GM23338 (cell line): ENCODE measurements around the gene GLOD5. TPM values are rescaled to one million over a fixed set of nuclear protein-coding genes. Genes with fewer than 3 reads are reported as not detected.

Experiments
- ATAC-seq: fragments of 200-7000 bp; cut with Tn5 transposase; 3 replicates; pipeline ENCODE4 v1.9.1; 2020
- DNase-seq: peaks from one replicate; pipeline ENCODE4 v3.0.0-alpha.2; 2015; ENCODE audit warnings: low spot score
- H2AFZ ChIP-seq: fragments of 200-600 bp; sonication (generic); 2 replicates; pipeline ENCODE4 v1.8.0; 2016; ENCODE audit warnings: antibody characterized with exemption, mild to moderate bottlenecking, moderate library complexity
- H3F3A ChIP-seq: fragments of 200-600 bp; sonication (generic); replicated peaks from 2 replicates; pipeline ENCODE4 v1.8.0; 2017; ENCODE audit warnings: antibody characterized with exemption, mixed run types, low read depth
- H3K27ac ChIP-seq: fragments of 200-600 bp; sonication (generic); 2 replicates; pipeline ENCODE4 v1.6.1; 2016; ENCODE audit warnings: low read depth
- H3K27me3 ChIP-seq: fragments of 200-600 bp; sonication (generic); 2 replicates; pipeline ENCODE4 v1.8.0; 2016; ENCODE audit warnings: mild to moderate bottlenecking, mixed run types, moderate library complexity; ENCODE audit not compliant: insufficient read depth
- H3K36me3 ChIP-seq: fragments of 200-600 bp; sonication (generic); 2 replicates; pipeline ENCODE4 v1.8.0; 2016; ENCODE audit warnings: mild to moderate bottlenecking; ENCODE audit not compliant: insufficient read depth
- H3K4me1 ChIP-seq: fragments of 200-600 bp; sonication (generic); 2 replicates; pipeline ENCODE4 v1.8.0; 2016; ENCODE audit warnings: mild to moderate bottlenecking, moderate library complexity; ENCODE audit not compliant: insufficient read depth
- H3K4me2 ChIP-seq: fragments of 200-600 bp; sonication (generic); 2 replicates; pipeline ENCODE4 v1.7.1; 2017; ENCODE audit warnings: mixed run types
- H3K4me3 ChIP-seq: fragments of 200-600 bp; sonication (generic); 2 replicates; pipeline ENCODE4 v1.6.1; 2016; ENCODE audit warnings: mixed run types
- H3K79me2 ChIP-seq: fragments of 200-600 bp; sonication (generic); replicated peaks from 2 replicates; pipeline ENCODE4 v1.8.0; 2017; ENCODE audit warnings: mild to moderate bottlenecking; ENCODE audit not compliant: insufficient read depth
- H3K9me2 ChIP-seq: fragments of 200-600 bp; sonication (generic); 2 replicates; pipeline ENCODE4 v1.8.0; 2017; ENCODE audit not compliant: insufficient read depth
- H4K20me1 ChIP-seq: fragments of 200-600 bp; sonication (generic); replicated peaks from 2 replicates; pipeline ENCODE4 v1.8.0; 2017; ENCODE audit warnings: mild to moderate bottlenecking; ENCODE audit not compliant: insufficient read depth
- H3K27ac Mint-ChIP-seq: 2 replicates; pipeline ENCODE4 v1.8.0; 2020; ENCODE audit warnings: inconsistent platforms, mild to moderate bottlenecking, moderate library complexity, mixed read lengths
- H3K27me3 Mint-ChIP-seq: 3 replicates; pipeline ENCODE4 v1.8.0; 2022; ENCODE audit warnings: low read depth, mild to moderate bottlenecking, moderate library complexity, mixed read lengths, inconsistent platforms; ENCODE audit not compliant: insufficient read depth, poor library complexity
- H3K36me3 Mint-ChIP-seq: 3 replicates; pipeline ENCODE4 v1.8.0; 2021; ENCODE audit warnings: low read depth, mild to moderate bottlenecking, inconsistent platforms, moderate library complexity, mixed read lengths
- H3K4me1 Mint-ChIP-seq: 3 replicates; pipeline ENCODE4 v1.8.0; 2020; ENCODE audit warnings: mild to moderate bottlenecking, inconsistent platforms, mixed read lengths
- H3K4me3 Mint-ChIP-seq: 3 replicates; pipeline ENCODE4 v1.8.0; 2021; ENCODE audit warnings: moderate library complexity, mild to moderate bottlenecking, inconsistent platforms, mixed read lengths
- H3K9me3 Mint-ChIP-seq: 3 replicates; pipeline ENCODE4 v1.8.0; 2020; ENCODE audit warnings: moderate library complexity, mild to moderate bottlenecking, inconsistent platforms, mixed read lengths
- CREB1 ChIP-seq: fragments of 250-450 bp; sonication (Bioruptor Pico); IDR thresholded peaks from 2 replicates; pipeline ENCODE4 v1.5.0; 2020; ENCODE audit warnings: low read depth, mild to moderate bottlenecking, moderate library complexity
- EZH2 ChIP-seq: fragments of 200-600 bp; sonication (generic); IDR thresholded peaks from one replicate; pipeline ENCODE4 v1.8.0; 2017; ENCODE audit warnings: antibody characterized with exemption, mild to moderate bottlenecking, low read depth; ENCODE audit not compliant: unreplicated experiment
- NANOG ChIP-seq: IDR thresholded peaks from 2 replicates; pipeline ENCODE4 v1.6.1; 2016; ENCODE audit warnings: antibody characterized with exemption, borderline replicate concordance
- POLR2AphosphoS5 ChIP-seq: IDR thresholded peaks from 2 replicates; pipeline ENCODE4 v1.6.1; 2016; ENCODE audit warnings: antibody characterized with exemption, low read depth
- STAT1 ChIP-seq: IDR thresholded peaks from one replicate; pipeline ENCODE4 v1.6.1; 2016; ENCODE audit warnings: antibody characterized with exemption; ENCODE audit not compliant: unreplicated experiment
- ZNF114 ChIP-seq: fragments of 250-450 bp; sonication (Bioruptor Pico); IDR thresholded peaks from 2 replicates; pipeline ENCODE4 v1.5.0; 2020; ENCODE audit warnings: mild to moderate bottlenecking, moderate library complexity
- ZNF331 ChIP-seq: fragments of 250-450 bp; sonication (Bioruptor Pico); IDR thresholded peaks from 2 replicates; pipeline ENCODE4 v1.5.0; 2020; ENCODE audit warnings: low read depth, mild to moderate bottlenecking, moderate library complexity
- polyA plus RNA-seq: library from polyadenylated mRNA; unstranded; fragments of >200 nt; fragmentation: Nextera tagmentation; extraction: Ambion mirVana; gene quantifications from 2 replicates; pipeline ENCODE4 v1.2.1, GENCODE V29; 2016
- total RNA-seq: library from RNA; depleted of rRNA; stranded (reverse); fragments of >200 nt; shearing (Covaris generic); gene quantifications from 2 replicates; pipeline ENCODE4 v1.2.3, GENCODE V29; 2014
- TF ChIP-seq, protein P1 (sequence below), 2 experiments: fragments of 200-600 bp in 1 of 2; sonication (generic) in 1 of 2; conservative IDR thresholded peaks; 2 replicates each; pipeline versions ENCODE4 v1.5.1 to v1.6.1; 2016 to 2017; ENCODE audit warnings: antibody characterized with exemption in 2 of 2, low read depth in 2 of 2, mild to moderate bottlenecking in 2 of 2, moderate library complexity in 1 of 2
- TF ChIP-seq, protein P2 (sequence below): IDR thresholded peaks from 2 replicates; pipeline ENCODE4 v1.6.1; 2016; ENCODE audit warnings: antibody characterized with exemption
- TF ChIP-seq, protein P3 (sequence below): fragments of 250-450 bp; sonication (Bioruptor Pico); IDR thresholded peaks from 2 replicates; pipeline ENCODE4 v1.5.0; 2020; ENCODE audit warnings: mild to moderate bottlenecking, moderate library complexity

The GLOD5 gene
- total and polyA plus RNA-seq, 2 experiments from 2014 or later = not detected

DNA sequence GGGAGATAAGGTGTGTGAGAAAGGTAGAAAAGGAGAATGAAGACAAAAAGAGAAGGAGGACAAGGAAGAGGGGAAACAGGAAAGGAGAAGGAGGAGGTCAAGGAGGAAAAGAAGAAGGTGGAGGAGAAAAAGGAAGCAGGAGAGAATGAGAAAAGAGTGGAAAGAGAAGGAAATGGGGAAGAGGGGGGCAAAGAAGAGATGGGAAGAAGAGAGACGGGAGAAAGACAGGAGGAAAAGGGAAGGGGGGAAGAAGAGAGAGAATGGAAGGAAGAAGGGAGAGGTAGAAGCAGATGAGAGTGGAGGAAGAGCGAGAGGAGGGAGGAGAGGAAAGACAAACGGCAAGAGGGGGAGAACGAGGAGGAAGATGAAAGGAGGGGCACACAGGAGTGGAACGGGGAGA is 28.9 kb downstream of the GLOD5 start:
- Mint-ChIP-seq H3K9me3 (no peaks in the 10 kb centered on the region; the same call in 2 of the 3 replicates), H3K4me3 (no peak overlapping the region), H3K27ac (no peak overlapping the region), H3K36me3 (no peaks in the 10 kb centered on the region; the same call in 2 of the 3 replicates), H3K27me3 (peaks cover 10% of the 10 kb centered on the region), H3K4me1 (no peaks in the 10 kb centered on the region; the same call in 2 of the 3 replicates)
- Histone ChIP-seq H3K27me3 (no peaks in the 10 kb centered on the region), H2AFZ (no peak overlapping the region), H3F3A (no peaks in the 10 kb centered on the region), H3K27ac (no peak overlapping the region), H3K4me2 (no peak overlapping the region), H4K20me1 (no peaks in the 10 kb centered on the region), H3K9me2 (no peaks in the 10 kb centered on the region), H3K4me1 (no peaks in the 10 kb centered on the region), H3K79me2 (no peaks in the 10 kb centered on the region), H3K36me3 (no peaks in the 10 kb centered on the region), H3K4me3 (no peak overlapping the region)
- DNase-seq = no peak
- TF ChIP-seq EZH2 (no peak), POLR2AphosphoS5 (no peak), NANOG (no peak), ZNF114 (CRISPR knock-in tag) (no peak), STAT1 (no peak)
- TF ChIP-seq, protein P1, sequence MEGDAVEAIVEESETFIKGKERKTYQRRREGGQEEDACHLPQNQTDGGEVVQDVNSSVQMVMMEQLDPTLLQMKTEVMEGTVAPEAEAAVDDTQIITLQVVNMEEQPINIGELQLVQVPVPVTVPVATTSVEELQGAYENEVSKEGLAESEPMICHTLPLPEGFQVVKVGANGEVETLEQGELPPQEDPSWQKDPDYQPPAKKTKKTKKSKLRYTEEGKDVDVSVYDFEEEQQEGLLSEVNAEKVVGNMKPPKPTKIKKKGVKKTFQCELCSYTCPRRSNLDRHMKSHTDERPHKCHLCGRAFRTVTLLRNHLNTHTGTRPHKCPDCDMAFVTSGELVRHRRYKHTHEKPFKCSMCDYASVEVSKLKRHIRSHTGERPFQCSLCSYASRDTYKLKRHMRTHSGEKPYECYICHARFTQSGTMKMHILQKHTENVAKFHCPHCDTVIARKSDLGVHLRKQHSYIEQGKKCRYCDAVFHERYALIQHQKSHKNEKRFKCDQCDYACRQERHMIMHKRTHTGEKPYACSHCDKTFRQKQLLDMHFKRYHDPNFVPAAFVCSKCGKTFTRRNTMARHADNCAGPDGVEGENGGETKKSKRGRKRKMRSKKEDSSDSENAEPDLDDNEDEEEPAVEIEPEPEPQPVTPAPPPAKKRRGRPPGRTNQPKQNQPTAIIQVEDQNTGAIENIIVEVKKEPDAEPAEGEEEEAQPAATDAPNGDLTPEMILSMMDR (conservative IDR thresholded peaks at IDR 0.05; ENCODE audit: low read depth in 2 of 2) = no peak
- TF ChIP-seq, protein P2, sequence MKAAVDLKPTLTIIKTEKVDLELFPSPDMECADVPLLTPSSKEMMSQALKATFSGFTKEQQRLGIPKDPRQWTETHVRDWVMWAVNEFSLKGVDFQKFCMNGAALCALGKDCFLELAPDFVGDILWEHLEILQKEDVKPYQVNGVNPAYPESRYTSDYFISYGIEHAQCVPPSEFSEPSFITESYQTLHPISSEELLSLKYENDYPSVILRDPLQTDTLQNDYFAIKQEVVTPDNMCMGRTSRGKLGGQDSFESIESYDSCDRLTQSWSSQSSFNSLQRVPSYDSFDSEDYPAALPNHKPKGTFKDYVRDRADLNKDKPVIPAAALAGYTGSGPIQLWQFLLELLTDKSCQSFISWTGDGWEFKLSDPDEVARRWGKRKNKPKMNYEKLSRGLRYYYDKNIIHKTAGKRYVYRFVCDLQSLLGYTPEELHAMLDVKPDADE = no peak
- ATAC-seq = no peak

DNA sequence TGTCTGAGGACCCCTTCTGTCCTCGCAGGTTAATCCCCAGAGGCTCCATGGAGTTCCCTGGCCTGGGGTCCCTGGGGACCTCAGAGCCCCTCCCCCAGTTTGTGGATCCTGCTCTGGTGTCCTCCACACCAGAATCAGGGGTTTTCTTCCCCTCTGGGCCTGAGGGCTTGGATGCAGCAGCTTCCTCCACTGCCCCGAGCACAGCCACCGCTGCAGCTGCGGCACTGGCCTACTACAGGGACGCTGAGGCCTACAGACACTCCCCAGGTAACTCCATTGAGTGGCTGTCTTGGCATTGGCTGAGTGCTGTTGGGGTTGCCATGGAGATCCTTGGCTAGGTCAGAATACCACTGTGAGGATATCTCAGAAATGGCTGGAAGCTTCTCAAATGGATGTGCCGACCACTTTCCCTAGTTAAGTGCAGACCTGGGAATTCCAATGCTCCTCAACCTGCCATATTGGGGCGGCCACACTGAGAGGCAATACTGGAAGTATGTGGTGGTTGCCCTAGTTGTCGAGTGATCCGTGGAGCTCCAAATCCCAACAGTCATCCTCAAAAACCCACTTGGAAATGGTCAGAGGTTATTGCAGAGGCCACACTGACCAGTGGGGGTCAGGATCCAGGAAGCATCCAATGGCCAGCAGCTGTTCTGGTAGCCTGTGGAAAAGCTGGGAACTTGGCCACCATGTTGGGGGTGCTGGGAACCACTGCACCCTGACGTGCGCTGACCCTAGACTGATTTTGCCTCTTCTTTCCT is 29.7 kb downstream of the GLOD5 start:
- Mint-ChIP-seq H3K9me3 (no peaks in the 10 kb centered on the region; the same call in 2 of the 3 replicates), H3K36me3 (no peaks in the 10 kb centered on the region; the same call in 2 of the 3 replicates), H3K4me1 (no peaks in the 10 kb centered on the region; the same call in 2 of the 3 replicates), H3K27ac (no peak overlapping the region), H3K27me3 (peaks cover 10% of the 10 kb centered on the region), H3K4me3 (no peak overlapping the region)
- H3K4me2 ChIP-seq = no peak overlapping the region
- H3F3A ChIP-seq = no peaks in the 10 kb centered on the region
- no peak overlapping the region for H3K27ac ChIP-seq
- H3K27me3 ChIP-seq = no peaks in the 10 kb centered on the region
- ATAC-seq (no peak), DNase-seq (no peak)
- no peaks in the 10 kb centered on the region for H4K20me1 ChIP-seq
- no peaks in the 10 kb centered on the region for H3K79me2 ChIP-seq
- no peaks in the 10 kb centered on the region for H3K36me3 ChIP-seq
- H3K9me2 ChIP-seq = no peaks in the 10 kb centered on the region
- H3K4me1 ChIP-seq = no peaks in the 10 kb centered on the region
- no peak overlapping the region for H2AFZ ChIP-seq
- no peak overlapping the region for H3K4me3 ChIP-seq
- TF ChIP-seq CREB1 (CRISPR knock-in tag) (no peak), ZNF331 (CRISPR knock-in tag) (no peak)
- TF ChIP-seq, protein P3, sequence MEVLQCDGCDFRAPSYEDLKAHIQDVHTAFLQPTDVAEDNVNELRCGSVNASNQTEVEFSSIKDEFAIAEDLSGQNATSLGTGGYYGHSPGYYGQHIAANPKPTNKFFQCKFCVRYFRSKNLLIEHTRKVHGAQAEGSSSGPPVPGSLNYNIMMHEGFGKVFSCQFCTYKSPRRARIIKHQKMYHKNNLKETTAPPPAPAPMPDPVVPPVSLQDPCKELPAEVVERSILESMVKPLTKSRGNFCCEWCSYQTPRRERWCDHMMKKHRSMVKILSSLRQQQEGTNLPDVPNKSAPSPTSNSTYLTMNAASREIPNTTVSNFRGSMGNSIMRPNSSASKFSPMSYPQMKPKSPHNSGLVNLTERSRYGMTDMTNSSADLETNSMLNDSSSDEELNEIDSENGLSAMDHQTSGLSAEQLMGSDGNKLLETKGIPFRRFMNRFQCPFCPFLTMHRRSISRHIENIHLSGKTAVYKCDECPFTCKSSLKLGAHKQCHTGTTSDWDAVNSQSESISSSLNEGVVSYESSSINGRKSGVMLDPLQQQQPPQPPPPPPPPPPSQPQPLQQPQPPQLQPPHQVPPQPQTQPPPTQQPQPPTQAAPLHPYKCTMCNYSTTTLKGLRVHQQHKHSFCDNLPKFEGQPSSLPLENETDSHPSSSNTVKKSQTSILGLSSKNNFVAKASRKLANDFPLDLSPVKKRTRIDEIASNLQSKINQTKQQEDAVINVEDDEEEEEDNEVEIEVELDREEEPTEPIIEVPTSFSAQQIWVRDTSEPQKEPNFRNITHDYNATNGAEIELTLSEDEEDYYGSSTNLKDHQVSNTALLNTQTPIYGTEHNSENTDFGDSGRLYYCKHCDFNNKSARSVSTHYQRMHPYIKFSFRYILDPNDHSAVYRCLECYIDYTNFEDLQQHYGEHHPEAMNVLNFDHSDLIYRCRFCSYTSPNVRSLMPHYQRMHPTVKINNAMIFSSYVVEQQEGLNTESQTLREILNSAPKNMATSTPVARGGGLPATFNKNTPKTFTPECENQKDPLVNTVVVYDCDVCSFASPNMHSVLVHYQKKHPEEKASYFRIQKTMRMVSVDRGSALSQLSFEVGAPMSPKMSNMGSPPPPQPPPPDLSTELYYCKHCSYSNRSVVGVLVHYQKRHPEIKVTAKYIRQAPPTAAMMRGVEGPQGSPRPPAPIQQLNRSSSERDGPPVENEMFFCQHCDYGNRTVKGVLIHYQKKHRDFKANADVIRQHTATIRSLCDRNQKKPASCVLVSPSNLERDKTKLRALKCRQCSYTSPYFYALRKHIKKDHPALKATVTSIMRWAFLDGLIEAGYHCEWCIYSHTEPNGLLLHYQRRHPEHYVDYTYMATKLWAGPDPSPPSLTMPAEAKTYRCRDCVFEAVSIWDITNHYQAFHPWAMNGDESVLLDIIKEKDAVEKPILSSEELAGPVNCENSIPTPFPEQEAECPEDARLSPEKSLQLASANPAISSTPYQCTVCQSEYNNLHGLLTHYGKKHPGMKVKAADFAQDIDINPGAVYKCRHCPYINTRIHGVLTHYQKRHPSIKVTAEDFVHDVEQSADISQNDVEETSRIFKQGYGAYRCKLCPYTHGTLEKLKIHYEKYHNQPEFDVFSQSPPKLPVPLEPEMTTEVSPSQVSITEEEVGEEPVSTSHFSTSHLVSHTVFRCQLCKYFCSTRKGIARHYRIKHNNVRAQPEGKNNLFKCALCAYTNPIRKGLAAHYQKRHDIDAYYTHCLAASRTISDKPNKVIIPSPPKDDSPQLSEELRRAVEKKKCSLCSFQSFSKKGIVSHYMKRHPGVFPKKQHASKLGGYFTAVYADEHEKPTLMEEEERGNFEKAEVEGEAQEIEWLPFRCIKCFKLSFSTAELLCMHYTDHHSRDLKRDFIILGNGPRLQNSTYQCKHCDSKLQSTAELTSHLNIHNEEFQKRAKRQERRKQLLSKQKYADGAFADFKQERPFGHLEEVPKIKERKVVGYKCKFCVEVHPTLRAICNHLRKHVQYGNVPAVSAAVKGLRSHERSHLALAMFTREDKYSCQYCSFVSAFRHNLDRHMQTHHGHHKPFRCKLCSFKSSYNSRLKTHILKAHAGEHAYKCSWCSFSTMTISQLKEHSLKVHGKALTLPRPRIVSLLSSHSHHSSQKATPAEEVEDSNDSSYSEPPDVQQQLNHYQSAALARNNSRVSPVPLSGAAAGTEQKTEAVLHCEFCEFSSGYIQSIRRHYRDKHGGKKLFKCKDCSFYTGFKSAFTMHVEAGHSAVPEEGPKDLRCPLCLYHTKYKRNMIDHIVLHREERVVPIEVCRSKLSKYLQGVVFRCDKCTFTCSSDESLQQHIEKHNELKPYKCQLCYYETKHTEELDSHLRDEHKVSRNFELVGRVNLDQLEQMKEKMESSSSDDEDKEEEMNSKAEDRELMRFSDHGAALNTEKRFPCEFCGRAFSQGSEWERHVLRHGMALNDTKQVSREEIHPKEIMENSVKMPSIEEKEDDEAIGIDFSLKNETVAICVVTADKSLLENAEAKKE (CRISPR knock-in tag) = no peak
